Measurements from ENCODE around the gene CREBRF.
"Not testable (repeated sequence)": the region's sequence is repeated elsewhere in the genome, so short reads cannot be mapped to it uniquely, and the experiment has no call there.

The CREBRF gene

DNA sequence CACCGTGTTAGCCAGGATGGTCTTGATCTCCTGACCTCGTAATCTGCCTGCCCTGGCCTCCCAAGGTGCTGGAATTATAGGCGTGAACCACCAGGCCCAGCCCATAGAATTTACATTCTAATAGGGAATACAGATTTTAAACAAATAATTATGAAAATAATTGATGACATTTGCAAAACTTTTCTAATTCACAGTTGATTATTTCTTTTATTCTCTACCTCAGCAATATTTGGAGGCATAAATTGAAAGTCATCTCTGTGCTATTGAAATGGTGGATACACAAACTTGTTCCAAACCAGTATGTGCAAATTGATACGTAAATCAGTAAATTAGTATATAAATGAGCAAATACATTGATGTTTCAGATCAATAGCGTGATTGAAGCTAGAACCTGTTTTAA, 96.4 kb downstream of the CREBRF start:
- no peak for DNase-seq (ENCODE audit: low read depth in 4 of 4, low spot score in 1 of 4)

DNA sequence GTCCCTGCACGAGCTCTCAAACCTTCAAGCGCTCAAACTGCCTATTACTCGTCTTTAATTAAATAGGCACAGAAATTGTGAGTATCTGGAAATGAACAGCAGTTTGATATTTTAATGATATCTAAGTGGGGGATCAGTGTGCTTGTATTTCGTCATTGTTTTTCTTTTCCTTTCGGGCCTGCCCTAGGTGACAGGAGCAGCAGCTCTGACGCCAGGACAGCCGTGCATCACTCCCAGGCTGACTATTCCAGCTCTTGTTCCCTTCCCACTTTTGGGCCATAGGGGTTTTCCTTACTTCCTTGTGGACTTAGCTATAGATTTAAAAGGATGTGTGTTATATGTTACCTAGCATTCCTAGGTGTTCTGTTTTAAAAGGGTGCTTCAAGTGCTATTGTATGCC, 97.7 kb downstream of the CREBRF start:
- DNase-seq (ENCODE audit: low read depth in 4 of 4, low spot score in 1 of 4): no peak

GRCh38 chr5:173154619-173155018, 98.5 kb downstream of the CREBRF start:
- DNase-seq (ENCODE audit: low read depth in 4 of 4, low spot score in 1 of 4): not testable (repeated sequence)

GRCh38 chr5:173155912-173156311, 99.8 kb downstream of the CREBRF start:
- DNase-seq (ENCODE audit: low read depth in 4 of 4, low spot score in 1 of 4): no peak

DNA sequence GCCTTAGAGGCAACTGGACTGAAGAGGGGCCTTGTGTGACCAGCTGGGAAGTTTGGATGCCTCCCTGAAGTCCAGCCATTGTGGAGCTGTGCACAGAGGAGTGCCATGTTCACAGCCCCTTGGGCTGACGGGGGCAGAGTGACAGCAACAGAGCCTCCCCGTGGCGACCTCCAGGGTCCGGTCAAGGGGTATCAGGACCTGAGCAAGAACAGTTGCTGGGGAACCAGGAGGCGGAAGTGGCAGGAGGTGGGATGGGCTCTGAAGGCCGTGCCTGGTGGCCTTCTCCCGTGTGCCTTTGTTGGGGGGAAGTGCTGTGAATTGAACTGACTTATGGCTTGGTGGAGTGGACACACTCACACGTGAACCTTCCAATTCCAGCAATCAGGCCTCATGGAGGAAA, 102.2 kb downstream of the CREBRF start:
- no peak for DNase-seq (ENCODE audit: low read depth in 4 of 4, low spot score in 1 of 4)

- DNase-seq (ENCODE audit: low read depth in 4 of 4, low spot score in 1 of 4): no peak
Measured at GRCh38 chr5:173159256-173159655, 103.1 kb downstream of the CREBRF start.

DNA sequence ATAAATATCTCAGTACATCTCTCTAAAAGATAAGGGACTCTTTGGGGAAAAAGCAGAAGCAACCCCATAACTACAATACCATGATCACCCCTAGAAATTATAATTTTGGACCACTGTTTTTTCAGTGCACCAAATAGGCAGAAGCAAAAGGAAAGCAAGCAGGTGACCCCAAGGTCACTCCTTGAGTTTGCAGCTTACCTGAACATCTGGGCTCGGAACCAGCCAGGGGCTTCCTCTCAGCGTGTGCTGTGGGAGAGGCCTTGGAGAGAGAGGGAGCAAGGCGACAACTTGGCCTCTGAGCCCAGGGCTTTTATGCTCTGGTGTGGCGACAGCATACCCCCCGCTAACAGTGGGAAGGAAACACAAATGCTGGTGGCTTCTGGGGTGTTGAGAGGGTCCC, 105.0 kb downstream of the CREBRF start:
- no peak for DNase-seq (ENCODE audit: low read depth in 4 of 4, low spot score in 1 of 4)

GRCh38 chr5:173163219-173163618, 107.1 kb downstream of the CREBRF start:
- no peak for DNase-seq (ENCODE audit: low read depth in 4 of 4, low spot score in 1 of 4)

DNA sequence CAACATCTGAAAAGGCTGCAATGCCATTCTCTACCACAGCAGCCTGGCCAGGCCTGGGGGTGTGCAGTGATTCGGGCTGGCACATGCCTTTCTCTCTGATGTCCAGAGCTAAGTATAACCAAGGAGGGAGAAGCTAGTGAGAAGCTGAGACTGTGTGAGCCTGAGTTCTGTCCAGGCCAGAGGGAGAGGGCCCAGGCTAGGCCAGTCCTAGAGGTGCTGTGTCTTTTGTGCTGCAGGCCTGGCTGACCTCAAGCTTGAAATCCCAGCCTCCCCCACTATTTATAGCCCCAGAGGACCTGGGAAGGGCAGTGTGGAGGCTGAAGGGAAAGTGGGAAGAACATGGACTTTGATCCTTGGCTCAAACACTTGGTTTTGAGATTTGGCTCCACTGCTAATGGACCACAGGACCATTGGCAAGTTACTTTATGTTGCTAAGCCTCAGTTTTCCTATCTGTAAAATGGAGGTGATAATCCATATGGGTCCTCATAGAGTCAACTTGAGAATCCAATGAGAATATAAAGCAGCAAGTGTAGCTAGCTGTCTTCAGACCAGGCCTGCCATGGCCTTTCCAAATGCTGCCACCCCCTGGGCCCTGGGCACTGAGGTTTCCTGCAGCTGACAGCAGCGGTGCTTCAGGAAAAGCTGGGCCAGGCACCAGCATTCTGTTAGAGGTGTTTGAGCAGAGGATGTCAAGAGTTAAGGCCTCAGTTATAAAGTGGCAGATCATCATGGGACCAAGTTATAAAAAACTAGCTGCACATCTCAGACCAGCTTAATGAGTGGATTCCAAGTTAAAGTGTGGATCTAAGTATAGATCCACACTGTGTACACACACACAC, 109.2 kb downstream of the CREBRF start:
- no peak for DNase-seq (ENCODE audit: low read depth in 4 of 4, low spot score in 1 of 4)

DNA sequence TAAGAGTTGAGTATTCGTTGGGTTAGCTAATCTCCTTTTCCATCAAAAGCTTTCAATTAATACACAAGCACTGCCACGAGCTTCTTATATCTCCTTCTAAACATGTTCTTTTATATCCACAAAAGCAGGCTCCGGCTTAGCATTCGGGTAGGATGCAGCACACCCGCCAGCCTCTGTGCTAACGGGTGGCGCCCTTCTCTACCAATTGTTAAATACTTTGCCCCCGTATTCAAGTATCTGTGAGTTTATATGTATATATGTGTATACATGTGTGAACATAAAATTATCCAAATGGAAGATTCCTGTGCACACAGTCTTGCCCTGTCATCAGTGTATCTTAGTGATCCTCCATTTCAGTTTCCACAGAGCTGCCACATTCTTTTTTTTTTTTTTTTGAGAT, 116.0 kb downstream of the CREBRF start:
- DNase-seq (ENCODE audit: low read depth in 4 of 4, low spot score in 1 of 4): no peak

- no peak for DNase-seq (ENCODE audit: low read depth in 4 of 4, low spot score in 1 of 4)
Measured at GRCh38 chr5:173175523-173175922, 119.4 kb downstream of the CREBRF start.

GRCh38 chr5:173178369-173178910, 122.3 kb downstream of the CREBRF start:
- no peak for DNase-seq (ENCODE audit: low read depth in 4 of 4, low spot score in 1 of 4)

GRCh38 chr5:173180331-173180730, 124.2 kb downstream of the CREBRF start:
- DNase-seq (ENCODE audit: low read depth in 4 of 4, low spot score in 1 of 4): no peak

DNA sequence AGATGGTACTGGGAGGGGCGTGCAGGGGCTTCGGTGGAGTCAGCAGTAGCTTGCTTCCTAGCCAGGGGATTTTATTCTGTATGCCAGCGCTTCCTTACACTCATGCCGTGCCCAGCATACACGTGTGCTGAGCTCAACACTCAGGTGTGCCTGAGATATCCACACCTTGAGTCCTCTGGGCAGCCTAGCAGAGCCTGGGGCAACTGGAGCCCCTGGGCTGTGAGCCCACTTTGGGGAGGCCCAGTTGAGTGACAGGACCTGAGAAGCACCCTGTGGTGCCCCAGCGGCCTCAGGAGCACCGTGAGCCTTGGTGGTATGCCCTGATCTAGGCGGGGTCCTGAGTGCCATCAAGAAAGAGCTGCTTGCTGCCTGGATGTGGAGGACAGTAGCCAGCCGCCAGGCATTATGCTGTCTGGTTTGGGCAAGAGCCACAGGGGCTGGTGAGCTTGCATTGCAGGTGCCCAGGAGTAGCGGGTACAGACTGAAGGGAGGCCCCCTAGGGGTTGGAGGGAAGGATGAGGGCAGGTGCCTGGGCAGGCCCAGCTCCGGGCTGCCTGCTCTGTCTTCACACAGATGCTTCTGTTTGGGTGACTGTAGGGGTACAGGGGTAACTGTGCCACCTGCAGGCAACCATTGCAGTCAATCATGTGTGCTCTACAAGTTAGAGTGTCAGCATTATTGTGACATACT, 131.0 kb downstream of the CREBRF start:
- no peak for DNase-seq (ENCODE audit: low read depth in 4 of 4, low spot score in 1 of 4)

GRCh38 chr5:173188280-173188679, 132.1 kb downstream of the CREBRF start:
- no peak for DNase-seq (ENCODE audit: low read depth in 4 of 4, low spot score in 1 of 4)
